Naive thymus-derived CD4-positive, alpha-beta T cell (primary cell): ENCODE measurements around the gene MEIOB. TPM values are rescaled to one million over a fixed set of nuclear protein-coding genes. Genes with fewer than 3 reads are reported as not detected.
A peak's percentile ranks its signal among the peaks of the same experiment; 100 is the strongest.

Source experiments
- ATAC-seq: fragments of 150-1000 bp; cut with Tn5 transposase; 2 replicates; pipeline ENCODE4 v1.10.0; 2021; ENCODE audit warnings: mild to moderate bottlenecking, moderate library complexity
- CTCF ChIA-PET: fragments of 350-600 bp; sonication (Branson Sonifier 250); formaldehyde crosslinking; loops from one replicate; lab custom pipeline; 2021; ENCODE audit warnings: antibody characterized with exemption; lab: Charles Lee
- POLR2A ChIA-PET: fragments of 350-600 bp; sonication (Branson Sonifier 250); formaldehyde crosslinking; loops from one replicate; lab custom pipeline; 2021; ENCODE audit warnings: antibody characterized with exemption, inconsistent platforms; lab: Charles Lee
- DNase-seq, 9 donors: peaks; one replicate each; pipeline versions ENCODE4 v3.0.0 to v3.0.0-alpha.2; 2020 to 2022; ENCODE audit warnings: mixed read lengths in 1 of 9
- H3K27ac ChIP-seq: one replicate; pipeline ENCODE4 v1.7.0; 2013; ENCODE audit warnings: mild to moderate bottlenecking, low read depth, low read length, moderate library complexity
- H3K27me3 ChIP-seq, 2 donors: one replicate each; pipeline ENCODE4 v1.7.0; 2013; ENCODE audit warnings: low read length in 2 of 2, mild to moderate bottlenecking in 2 of 2, moderate library complexity in 2 of 2; ENCODE audit not compliant: control insufficient read depth in 2 of 2, insufficient read depth in 2 of 2
- H3K36me3 ChIP-seq, 3 experiments: 1 replicate in 2 of 3; 2 replicates in 1 of 3; pipeline ENCODE4 v1.7.0; 2013; ENCODE audit warnings: low read length in 3 of 3, mild to moderate bottlenecking in 3 of 3, moderate library complexity in 1 of 3; ENCODE audit not compliant: insufficient read depth in 3 of 3, control insufficient read depth in 2 of 3
- H3K4me1 ChIP-seq, 2 donors: one replicate each; pipeline ENCODE4 v1.7.0; 2013; ENCODE audit warnings: low read length in 2 of 2, mild to moderate bottlenecking in 2 of 2, moderate library complexity in 1 of 2; ENCODE audit not compliant: control insufficient read depth in 2 of 2, insufficient read depth in 2 of 2
- H3K4me3 ChIP-seq: 2 replicates; pipeline ENCODE4 v1.7.0; 2013; ENCODE audit warnings: mild to moderate bottlenecking, low read length
- H3K9me3 ChIP-seq, 3 experiments: 1 replicate in 2 of 3; 2 replicates in 1 of 3; pipeline ENCODE4 v1.7.0; 2013; ENCODE audit warnings: low read length in 3 of 3; ENCODE audit not compliant: control insufficient read depth in 2 of 3
- H3K27ac Mint-ChIP-seq, 9 donors: one replicate each; pipeline ENCODE4 v1.8.0; 2020 to 2022; ENCODE audit warnings: mixed read lengths in 9 of 9, mild to moderate bottlenecking in 8 of 9, moderate library complexity in 5 of 9, inconsistent platforms in 2 of 9
- H3K27me3 Mint-ChIP-seq, 5 donors: one replicate each; pipeline ENCODE4 v1.8.0; 2021 to 2022; ENCODE audit warnings: mixed read lengths in 5 of 5, mild to moderate bottlenecking in 1 of 5
- H3K36me3 Mint-ChIP-seq, 5 donors: one replicate each; pipeline ENCODE4 v1.8.0; 2020 to 2022; ENCODE audit warnings: mixed read lengths in 5 of 5, mild to moderate bottlenecking in 3 of 5, inconsistent platforms in 1 of 5
- H3K4me1 Mint-ChIP-seq, 7 donors: one replicate each; pipeline ENCODE4 v1.8.0; 2020 to 2022; ENCODE audit warnings: mixed read lengths in 7 of 7, mild to moderate bottlenecking in 3 of 7, inconsistent platforms in 1 of 7
- H3K4me3 Mint-ChIP-seq, 10 donors: one replicate each; pipeline ENCODE4 v1.8.0; 2020 to 2022; ENCODE audit warnings: mild to moderate bottlenecking in 10 of 10, mixed read lengths in 10 of 10, moderate library complexity in 6 of 10, inconsistent platforms in 2 of 10
- H3K9me3 Mint-ChIP-seq, 11 donors: one replicate each; pipeline ENCODE4 v1.8.0; 2020 to 2022; ENCODE audit warnings: mixed read lengths in 11 of 11, mild to moderate bottlenecking in 4 of 11, inconsistent platforms in 1 of 11, moderate library complexity in 1 of 11
- intact Hi-C, 2 donors: fragments of 100-400 bp; cut with micrococcal nuclease; formaldehyde crosslinking; loops; one replicate each; pipeline ENCODE4 v1.15.1; 2023
- polyA plus RNA-seq, 2 donors: library from polyadenylated mRNA; unstranded; fragments of 300-500 nt; fragmentation: Illumina TruSeq; gene quantifications; one replicate each; pipeline ENCODE4 v1.2.3, GENCODE V29; 2021
- total RNA-seq, 6 experiments: library from RNA in 5 of 6; stranded (reverse) in 5 of 6; gene quantifications; 1 replicate in 5 of 6; 2 replicates in 1 of 6; pipeline ENCODE4 v1.2.3 and lab custom pipeline; 2021 to 2026

The MEIOB gene
- total and polyA plus RNA-seq, 7 experiments from 2014 or later = not detected

- peaks cover 8 to 83% (median 19%) of the 10 kb centered on the region in 3 experiments for H3K36me3 ChIP-seq
- ChIA-PET CTCF (no interaction called here), POLR2A (no interaction called here)
- Mint-ChIP-seq H3K27ac (no peak overlapping the region), H3K4me3 (no peak overlapping the region), H3K36me3 (peaks cover 0 to 15% (median 5%) of the 10 kb centered on the region in 5 donors), H3K9me3 (no peaks in the 10 kb centered on the region), H3K4me1 (peaks cover 6 to 10% (median 10%) of the 10 kb centered on the region in 7 donors), H3K27me3 (no peaks in the 10 kb centered on the region)
- no peaks in the 10 kb centered on the region for H3K9me3 ChIP-seq
- no peaks in the 10 kb centered on the region for H3K27me3 ChIP-seq
- no peak overlapping the region for H3K4me3 ChIP-seq
- ATAC-seq = no peak
- intact Hi-C loops = no loop called here
- DNase-seq = no peak
- no peak overlapping the region for H3K27ac ChIP-seq
- H3K4me1 ChIP-seq = no peaks in the 10 kb centered on the region
These were observed 54.2 kb downstream of the MEIOB start for GRCh38 chr16:1817716-1818115.

GRCh38 chr16:1817276-1817589, 54.7 kb downstream of the MEIOB start:
- no peaks in the 10 kb centered on the region for H3K27me3 Mint-ChIP-seq
- CTCF ChIA-PET = no interaction called here
- Histone ChIP-seq H3K4me1 (no peaks in the 10 kb centered on the region), H3K36me3 (peaks cover 5 to 78% (median 16%) of the 10 kb centered on the region in 3 experiments), H3K9me3 (no peaks in the 10 kb centered on the region), H3K27me3 (no peaks in the 10 kb centered on the region), H3K4me3 (no peak overlapping the region), H3K27ac (no peak overlapping the region)
- peaks cover 0 to 12% (median 5%) of the 10 kb centered on the region in 5 donors for H3K36me3 Mint-ChIP-seq
- H3K27ac Mint-ChIP-seq = peak overlapping the region in 2 of 9 donors; percentile 33 to 46
- POLR2A ChIA-PET = interaction anchor here (1.1 kb wide), 1 partner anchor 37 kb away, joined by 3 read pairs; no protein-coding TSS in a partner anchor
- ATAC-seq (no peak), DNase-seq (no peak)
- H3K4me1 Mint-ChIP-seq = peaks cover 6 to 14% (median 9%) of the 10 kb centered on the region in 7 donors
- intact Hi-C loops = no loop called here
- H3K9me3 Mint-ChIP-seq = no peaks in the 10 kb centered on the region
- H3K4me3 Mint-ChIP-seq = no peak overlapping the region

- intact Hi-C loops = no loop called here
- DNase-seq = no peak
- Histone ChIP-seq H3K27me3 (no peaks in the 10 kb centered on the region), H3K4me3 (no peak overlapping the region), H3K9me3 (no peaks in the 10 kb centered on the region), H3K4me1 (no peaks in the 10 kb centered on the region), H3K27ac (no peak overlapping the region), H3K36me3 (peaks cover 5 to 73% (median 12%) of the 10 kb centered on the region in 3 experiments)
- Mint-ChIP-seq H3K4me1 (peaks cover 6 to 14% (median 9%) of the 10 kb centered on the region in 7 donors), H3K27me3 (no peaks in the 10 kb centered on the region), H3K4me3 (no peak overlapping the region), H3K36me3 (peaks cover 0 to 12% (median 5%) of the 10 kb centered on the region in 5 donors), H3K27ac (no peak overlapping the region), H3K9me3 (no peaks in the 10 kb centered on the region)
- CTCF ChIA-PET = no interaction called here
- POLR2A ChIA-PET = interaction anchor here (1.1 kb wide), 1 partner anchor 36 kb away, joined by 3 read pairs; no protein-coding TSS in a partner anchor
- ATAC-seq = no peak
These were observed 55.3 kb downstream of the MEIOB start for GRCh38 chr16:1816396-1817275.

GRCh38 chr16:1815461-1815860, 56.5 kb downstream of the MEIOB start:
- peaks cover 0 to 12% (median 5%) of the 10 kb centered on the region in 5 donors for H3K36me3 Mint-ChIP-seq
- H3K27me3 ChIP-seq = no peaks in the 10 kb centered on the region
- H3K27ac ChIP-seq = no peak overlapping the region
- no peaks in the 10 kb centered on the region for H3K9me3 Mint-ChIP-seq
- H3K27me3 Mint-ChIP-seq = no peaks in the 10 kb centered on the region
- peaks cover 5 to 64% (median 12%) of the 10 kb centered on the region in 3 experiments for H3K36me3 ChIP-seq
- ChIA-PET POLR2A (no interaction called here), CTCF (no interaction called here)
- peaks cover 6 to 14% (median 9%) of the 10 kb centered on the region in 7 donors for H3K4me1 Mint-ChIP-seq
- no peaks in the 10 kb centered on the region for H3K4me1 ChIP-seq
- ATAC-seq (no peak), DNase-seq (no peak)
- H3K27ac Mint-ChIP-seq = peak overlapping the region in 3 of 9 donors; percentile 32 to 53 (median 38)
- no peak overlapping the region for H3K4me3 ChIP-seq
- no peak overlapping the region for H3K4me3 Mint-ChIP-seq
- intact Hi-C loops = no loop called here
- no peaks in the 10 kb centered on the region for H3K9me3 ChIP-seq

GRCh38 chr16:1812732-1813163, 59.2 kb downstream of the MEIOB start:
- Mint-ChIP-seq H3K27ac (peak overlapping the region in 3 of 9 donors; percentile 10 to 57 (median 21)), H3K27me3 (no peaks in the 10 kb centered on the region), H3K9me3 (no peaks in the 10 kb centered on the region), H3K4me3 (no peak overlapping the region), H3K36me3 (peaks cover 0 to 23% (median 10%) of the 10 kb centered on the region in 5 donors), H3K4me1 (peaks cover 5 to 14% (median 9%) of the 10 kb centered on the region in 7 donors)
- no peak overlapping the region for H3K27ac ChIP-seq
- H3K9me3 ChIP-seq = no peaks in the 10 kb centered on the region
- no peaks in the 10 kb centered on the region for H3K27me3 ChIP-seq
- H3K4me3 ChIP-seq = no peak overlapping the region
- intact Hi-C loops = loop anchor here (1.0 kb wide), 3 partner anchors 14 to 117 kb away; partner anchors contain the start of genes MRPS34 (in 2 of the 2) and HAGH (in 1 of the 2)
- CTCF ChIA-PET = interaction anchor here (0.6 kb wide), 1 partner anchor 392 kb away, joined by 4 read pairs; no protein-coding TSS in a partner anchor
- DNase-seq = peak in 8 of 9 donors; percentile 43 to 63 (median 52)
- no peaks in the 10 kb centered on the region for H3K4me1 ChIP-seq
- POLR2A ChIA-PET = interaction anchor here (1.0 to 1.4 kb wide), 2 partner anchors 30 to 471 kb away, joined by 3 to 6 read pairs; partner anchors contain the start of genes NUBP2 and SPSB3
- peaks cover 12 to 62% (median 14%) of the 10 kb centered on the region in 3 experiments for H3K36me3 ChIP-seq
- ATAC-seq = peak; percentile 85

GRCh38 chr16:1810536-1810935, 61.4 kb downstream of the MEIOB start:
- ChIA-PET CTCF (no interaction called here), POLR2A (no interaction called here)
- Histone ChIP-seq H3K27ac (no peak overlapping the region), H3K4me1 (no peaks in the 10 kb centered on the region), H3K36me3 (peaks cover 8 to 52% (median 11%) of the 10 kb centered on the region in 3 experiments), H3K9me3 (no peaks in the 10 kb centered on the region), H3K4me3 (no peak overlapping the region), H3K27me3 (no peaks in the 10 kb centered on the region)
- intact Hi-C loops = no loop called here
- no peak overlapping the region for H3K4me3 Mint-ChIP-seq
- H3K4me1 Mint-ChIP-seq = peaks cover 2 to 14% (median 9%) of the 10 kb centered on the region in 7 donors
- peaks cover 0 to 2% (median 0%) of the 10 kb centered on the region in 11 donors for H3K9me3 Mint-ChIP-seq
- DNase-seq (no peak), ATAC-seq (no peak)
- no peaks in the 10 kb centered on the region for H3K27me3 Mint-ChIP-seq
- peaks cover 0 to 38% (median 21%) of the 10 kb centered on the region in 5 donors for H3K36me3 Mint-ChIP-seq
- no peak overlapping the region for H3K27ac Mint-ChIP-seq
